Gastrocnemius medialis (tissue), 4 donors: Measurements from ENCODE around the gene ARHGAP26. TPM values are rescaled to one million over a fixed set of nuclear protein-coding genes. Genes with fewer than 3 reads are reported as not detected.
A peak's percentile ranks its signal among the peaks of the same experiment; 100 is the strongest.

Source experiments
- ATAC-seq, 2 donors: fragments of 150-250 bp; one replicate each; pipeline ENCODE4 v1.9.1; 2016
- DNase-seq, 2 donors: peaks; one replicate each; pipeline ENCODE4 v3.0.0-alpha.2; 2019
- H3K27ac ChIP-seq, 4 donors: fragments of 200-600 bp; sonication (generic); 1 replicate in 1 of 4; 2 replicates in 3 of 4; pipeline ENCODE4 v1.5.1; 2016 to 2018; ENCODE audit warnings: mild to moderate bottlenecking in 2 of 4, moderate library complexity in 1 of 4
- H3K27me3 ChIP-seq, 3 donors: fragments of 200-600 bp; sonication (generic) in 2 of 3; 1 replicate in 1 of 3; 2 replicates in 2 of 3; pipeline versions ENCODE4 v1.5.1 to v1.6.0; 2016 to 2019; ENCODE audit warnings: mild to moderate bottlenecking in 1 of 3, moderate library complexity in 1 of 3
- H3K36me3 ChIP-seq, 2 donors: fragments of 200-600 bp; sonication (generic) in 1 of 2; one replicate each; pipeline ENCODE4 v1.5.1; 2017 to 2018
- H3K4me1 ChIP-seq, 2 donors: fragments of 200-600 bp; sonication (generic) in 1 of 2; one replicate each; pipeline ENCODE4 v1.5.1; 2016 to 2017; ENCODE audit warnings: mild to moderate bottlenecking in 2 of 2
- H3K4me3 ChIP-seq, 4 donors: fragments of 200-600 bp; sonication (generic) in 3 of 4; 1 replicate in 1 of 4; 2 replicates in 3 of 4; pipeline ENCODE4 v1.5.1; 2016 to 2019; ENCODE audit warnings: mild to moderate bottlenecking in 2 of 4
- H3K9me3 ChIP-seq, 3 donors: fragments of 200-600 bp; sonication (generic) in 2 of 3; 1 replicate in 1 of 3; 2 replicates in 2 of 3; pipeline ENCODE4 v1.5.1; 2016 to 2019
- CTCF ChIP-seq, 5 experiments: fragments of 450-650 bp in 3 of 5; fragments of 200-600 bp in 2 of 5; sonication (generic) in 2 of 5; IDR thresholded peaks in 4 of 5; conservative IDR thresholded peaks in 1 of 5; 1 replicate in 4 of 5; 2 replicates in 1 of 5; pipeline ENCODE4 v1.5.1; 2016 to 2019; ENCODE audit warnings: antibody characterized with exemption in 5 of 5, mild to moderate bottlenecking in 3 of 5, moderate library complexity in 3 of 5
- POLR2A ChIP-seq, 2 donors: fragments of 450-650 bp; IDR thresholded peaks; one replicate each; pipeline ENCODE4 v1.6.1; 2017; ENCODE audit warnings: antibody characterized with exemption in 2 of 2, mild to moderate bottlenecking in 2 of 2, moderate library complexity in 2 of 2
- in situ Hi-C, 4 donors: fragments of 200-750 bp; cut with MboI; loops; one replicate each; pipeline versions ENCODE4 v1.15.0 to v1.8.0; 2017; ENCODE audit warnings: low sequenced_read_pairs in 4 of 4
- intact Hi-C: fragments of 100-400 bp; cut with DNase I; formaldehyde crosslinking; loops from one replicate; pipeline ENCODE4 v1.15.1; 2023; ENCODE audit warnings: low total_unique reads
- total RNA-seq, 4 donors: library from RNA; depleted of rRNA; stranded (reverse); fragments of >200 nt; gene quantifications; one replicate each; pipeline versions ENCODE4 v1.1.0 to v1.2.3, GENCODE V29; 2016

The ARHGAP26 gene
- total RNA-seq, 4 donors from 2014 or later, result 9.1 to 22.4 (median 13.4) TPM

GRCh38 chr5:142743592-142744441, 26.4 kb upstream of the ARHGAP26 start:
- peaks cover 6 to 7% of the 10 kb centered on the region in 2 donors for H3K4me1 ChIP-seq
- no peaks in the 10 kb centered on the region for H3K27me3 ChIP-seq
- no peak overlapping the region for H3K4me3 ChIP-seq
- no peak for DNase-seq
- in situ Hi-C loops, result loop anchor here in 2 of 4 donors (10.0 kb wide), 2 partner anchors 121 to 131 kb away; no protein-coding TSS in a partner anchor
- no peaks in the 10 kb centered on the region for H3K36me3 ChIP-seq
- ATAC-seq, result peak in 1 of 2 donors; percentile 47
- H3K9me3 ChIP-seq, result no peaks in the 10 kb centered on the region
- peak overlapping the region; percentile 46 to 60 (median 50) for H3K27ac ChIP-seq
- intact Hi-C loops, result loop anchor here (10.0 kb wide), 1 partner anchor 261 kb away; no protein-coding TSS in a partner anchor
- TF ChIP-seq CTCF (IDR thresholded peaks at IDR 0.05 in 4 of 5, conservative IDR thresholded peaks at IDR 0.05 in 1 of 5), result no peak
- TF ChIP-seq POLR2A (IDR thresholded peaks at IDR 0.05), result no peak

- intact Hi-C loops, result loop anchor here (10.0 kb wide), 1 partner anchor 260 kb away; no protein-coding TSS in a partner anchor
- Histone ChIP-seq H3K9me3 (no peaks in the 10 kb centered on the region), H3K36me3 (no peaks in the 10 kb centered on the region), H3K27me3 (no peaks in the 10 kb centered on the region), H3K27ac (no peak overlapping the region), H3K4me3 (no peak overlapping the region), H3K4me1 (peaks cover 6 to 7% of the 10 kb centered on the region in 2 donors)
- ATAC-seq (no peak), DNase-seq (no peak)
- in situ Hi-C loops, result loop anchor here in 2 of 4 donors (10.0 kb wide), 2 partner anchors 120 to 130 kb away; no protein-coding TSS in a partner anchor
- TF ChIP-seq POLR2A (IDR thresholded peaks at IDR 0.05) (no peak), CTCF (IDR thresholded peaks at IDR 0.05 in 4 of 5, conservative IDR thresholded peaks at IDR 0.05 in 1 of 5) (no peak)
Observed at GRCh38 chr5:142745268-142745667, 24.9 kb upstream of the ARHGAP26 start.

- in situ Hi-C loops, result loop anchor here in 2 of 4 donors (10.0 kb wide), 2 partner anchors 118 to 128 kb away; no protein-coding TSS in a partner anchor
- Histone ChIP-seq H3K9me3 (no peaks in the 10 kb centered on the region), H3K36me3 (no peaks in the 10 kb centered on the region), H3K27ac (no peak overlapping the region), H3K4me1 (peaks cover 6 to 16% of the 10 kb centered on the region in 2 donors), H3K27me3 (no peaks in the 10 kb centered on the region), H3K4me3 (no peak overlapping the region)
- intact Hi-C loops, result loop anchor here (10.0 kb wide), 1 partner anchor 258 kb away; no protein-coding TSS in a partner anchor
- ATAC-seq (no peak), DNase-seq (no peak)
- TF ChIP-seq POLR2A (IDR thresholded peaks at IDR 0.05) (no peak), CTCF (IDR thresholded peaks at IDR 0.05 in 4 of 5, conservative IDR thresholded peaks at IDR 0.05 in 1 of 5) (no peak)
Observed at GRCh38 chr5:142746532-142747433, 23.4 kb upstream of the ARHGAP26 start.

- DNase-seq, result no peak
- Histone ChIP-seq H3K27me3 (no peaks in the 10 kb centered on the region), H3K27ac (no peak overlapping the region), H3K36me3 (no peaks in the 10 kb centered on the region), H3K4me3 (no peak overlapping the region), H3K9me3 (no peaks in the 10 kb centered on the region), H3K4me1 (peaks cover 19 to 29% of the 10 kb centered on the region in 2 donors)
- intact Hi-C loops (loop anchor here (1.0 to 10.0 kb wide), 4 partner anchors 119 to 257 kb away; no protein-coding TSS in a partner anchor), in situ Hi-C loops (loop anchor here in 2 of 4 donors (10.0 kb wide), 2 partner anchors 117 to 127 kb away; no protein-coding TSS in a partner anchor)
- TF ChIP-seq POLR2A (IDR thresholded peaks at IDR 0.05) (no peak), CTCF (IDR thresholded peaks at IDR 0.05 in 4 of 5, conservative IDR thresholded peaks at IDR 0.05 in 1 of 5) (no peak)
- ATAC-seq, result no peak
Observed at GRCh38 chr5:142748132-142748531, 22.0 kb upstream of the ARHGAP26 start.
